Femur (tissue), 1 donor: ENCODE measurements around the gene GBGT1.
A peak's percentile ranks its signal among the peaks of the same experiment; 100 is the strongest.

Experiments used
- DNase-seq: peaks from one replicate; pipeline ENCODE4 v3.0.0-alpha.2; 2017

The GBGT1 gene

DNA sequence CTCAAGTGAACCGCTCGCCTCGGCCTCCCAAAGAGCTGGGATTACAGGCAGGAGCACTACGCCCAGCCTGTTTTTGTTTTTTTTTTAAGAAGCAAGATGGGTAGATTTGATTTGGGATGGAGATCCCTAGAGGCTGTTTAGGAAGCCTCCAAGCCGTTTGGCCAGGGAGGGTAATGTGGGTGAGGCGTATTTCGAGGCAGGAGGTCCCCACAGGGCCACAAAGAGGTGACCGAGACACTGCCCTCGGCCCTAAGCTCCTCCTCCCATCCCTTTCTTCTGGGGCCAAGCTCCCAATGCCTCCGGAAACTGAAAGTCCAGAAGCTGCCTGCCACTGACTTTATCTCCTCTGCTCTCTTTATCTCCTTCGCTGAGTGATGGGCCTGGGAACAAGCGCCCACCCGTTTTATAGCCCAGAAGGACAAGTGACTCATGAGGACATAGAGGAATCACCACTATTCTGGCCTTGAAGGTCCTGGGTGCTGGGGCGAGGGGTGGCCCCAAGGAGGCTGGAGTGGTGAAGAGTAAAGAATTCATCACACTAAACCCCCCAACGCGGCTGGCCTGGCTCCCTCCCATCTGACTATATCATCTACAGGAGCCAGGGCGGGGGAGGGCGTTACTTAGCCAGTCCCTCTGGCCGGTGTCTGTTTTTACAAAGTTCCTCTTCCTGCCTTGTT lies 40.6 kb downstream of the GBGT1 start:
- DNase-seq = no peak

- no peak for DNase-seq
Observed at GRCh38 chr9:133122605-133122934, 41.1 kb downstream of the GBGT1 start.

DNA sequence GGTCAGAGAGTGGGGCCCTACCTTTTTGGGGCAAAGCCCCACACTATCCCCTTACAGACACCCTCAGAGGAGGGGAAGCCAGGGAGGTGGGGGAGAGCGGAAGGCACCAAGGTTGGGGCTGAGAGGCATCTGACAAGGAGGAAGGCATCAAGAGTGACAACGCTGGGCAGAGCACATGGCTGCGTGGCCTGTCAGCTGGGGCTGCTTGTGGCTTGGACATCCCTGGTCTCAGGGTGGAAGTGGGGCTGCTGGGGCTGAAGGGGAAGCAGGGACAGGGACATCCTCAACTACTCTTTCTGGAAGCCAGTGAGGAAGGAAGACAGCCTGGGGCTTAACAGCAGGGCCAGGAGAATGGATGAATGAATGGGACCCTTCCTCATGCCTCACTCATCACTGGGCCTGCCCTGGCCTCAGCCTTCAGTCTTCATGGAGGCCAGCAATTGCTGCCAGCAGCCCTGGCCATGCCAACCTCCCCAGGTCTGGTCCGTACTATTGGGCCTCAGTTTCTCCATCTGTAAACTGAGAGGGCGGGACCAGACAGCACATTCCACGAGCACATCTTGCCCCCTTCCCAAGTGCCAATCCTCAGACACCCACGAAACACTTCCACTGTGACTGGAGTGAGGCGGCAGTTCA lies 41.7 kb downstream of the GBGT1 start:
- DNase-seq = no peak

DNA sequence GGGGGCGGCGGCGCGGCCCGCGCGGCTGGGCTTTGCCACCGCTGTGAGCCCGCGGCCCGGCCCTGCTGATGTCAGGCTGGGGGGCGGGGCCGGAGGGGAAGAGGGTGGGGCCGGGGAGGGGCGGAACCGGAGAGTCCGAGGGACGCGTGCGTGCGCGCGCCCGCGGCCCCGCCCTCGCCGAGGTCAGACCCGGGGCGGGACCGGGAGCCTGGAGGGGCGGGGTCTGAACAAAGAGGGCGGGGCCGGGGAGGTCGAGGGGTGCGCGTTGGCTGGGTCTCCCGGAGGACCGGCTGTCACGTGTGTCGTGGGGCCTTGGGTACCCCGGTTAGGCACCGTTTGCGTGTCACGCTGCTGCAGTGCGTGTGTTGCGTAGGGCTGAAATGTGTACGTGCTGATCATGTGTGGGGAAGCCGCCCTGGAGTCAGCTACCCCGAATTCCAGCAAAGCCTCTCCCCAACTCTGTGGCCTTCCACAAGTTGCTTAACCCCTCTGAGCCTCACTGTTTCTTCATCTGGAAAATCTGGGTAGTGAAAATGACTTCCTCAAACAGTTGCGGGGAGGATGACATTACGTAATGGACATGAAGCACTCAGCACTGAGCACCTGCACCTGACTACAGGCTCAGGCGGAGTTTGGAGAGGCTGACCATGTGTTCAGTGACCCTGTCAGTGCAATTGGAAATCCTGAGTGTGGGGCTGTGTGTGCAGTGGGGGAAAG lies 42.4 kb downstream of the GBGT1 start, which contains the start of gene RALGDS:
Gene RALGDS, minus strand, starts transcription at position 43 of the 717 bp plus-strand sequence. CDS start 86 bp downstream, outside the sequence.
- DNase-seq = peak; percentile 94

DNA sequence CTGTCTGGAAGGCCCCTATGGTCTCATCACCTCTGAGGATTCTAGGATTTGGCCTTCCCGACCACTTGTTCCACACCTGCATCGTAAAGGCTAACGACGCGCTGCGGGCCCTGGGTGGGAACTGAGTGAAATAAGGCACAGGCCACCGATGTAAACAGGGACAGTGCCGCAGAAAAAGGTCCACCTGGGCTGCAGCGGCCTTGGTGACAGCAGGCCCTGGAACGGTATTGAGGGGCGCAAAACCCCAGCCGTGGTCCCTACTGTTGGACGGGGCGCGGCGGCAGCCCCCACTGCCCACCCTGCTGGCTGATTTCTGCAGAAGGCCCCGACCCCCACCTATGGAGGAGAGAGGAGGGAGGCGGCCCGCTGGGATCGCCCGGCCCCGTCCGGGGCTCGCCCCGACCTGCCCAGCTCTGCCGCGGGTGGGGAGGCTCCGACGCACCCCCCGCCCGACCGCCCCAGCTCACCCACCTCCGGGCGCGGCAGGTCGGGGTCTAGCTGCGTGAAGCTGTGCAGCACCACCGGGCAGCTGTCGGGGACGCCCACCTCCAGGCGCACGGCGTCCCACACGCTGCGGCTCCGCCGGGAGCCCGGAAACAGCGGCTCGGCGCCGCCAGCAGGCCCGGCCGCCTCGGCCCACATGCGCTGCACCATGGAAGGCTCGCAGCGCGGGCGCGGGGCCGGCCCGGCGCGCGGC lies 43.1 kb downstream of the GBGT1 start:
- DNase-seq = no peak

GRCh38 chr9:133119846-133120500 lies 43.7 kb downstream of the GBGT1 start:
- no peak for DNase-seq

- peak; percentile 82 for DNase-seq
Observed at GRCh38 chr9:133119103-133119845, 44.4 kb downstream of the GBGT1 start.

- DNase-seq = no peak
Observed at GRCh38 chr9:133118568-133118967, 45.1 kb downstream of the GBGT1 start.

- no peak for DNase-seq
Observed at GRCh38 chr9:133118179-133118520, 45.6 kb downstream of the GBGT1 start.

DNA sequence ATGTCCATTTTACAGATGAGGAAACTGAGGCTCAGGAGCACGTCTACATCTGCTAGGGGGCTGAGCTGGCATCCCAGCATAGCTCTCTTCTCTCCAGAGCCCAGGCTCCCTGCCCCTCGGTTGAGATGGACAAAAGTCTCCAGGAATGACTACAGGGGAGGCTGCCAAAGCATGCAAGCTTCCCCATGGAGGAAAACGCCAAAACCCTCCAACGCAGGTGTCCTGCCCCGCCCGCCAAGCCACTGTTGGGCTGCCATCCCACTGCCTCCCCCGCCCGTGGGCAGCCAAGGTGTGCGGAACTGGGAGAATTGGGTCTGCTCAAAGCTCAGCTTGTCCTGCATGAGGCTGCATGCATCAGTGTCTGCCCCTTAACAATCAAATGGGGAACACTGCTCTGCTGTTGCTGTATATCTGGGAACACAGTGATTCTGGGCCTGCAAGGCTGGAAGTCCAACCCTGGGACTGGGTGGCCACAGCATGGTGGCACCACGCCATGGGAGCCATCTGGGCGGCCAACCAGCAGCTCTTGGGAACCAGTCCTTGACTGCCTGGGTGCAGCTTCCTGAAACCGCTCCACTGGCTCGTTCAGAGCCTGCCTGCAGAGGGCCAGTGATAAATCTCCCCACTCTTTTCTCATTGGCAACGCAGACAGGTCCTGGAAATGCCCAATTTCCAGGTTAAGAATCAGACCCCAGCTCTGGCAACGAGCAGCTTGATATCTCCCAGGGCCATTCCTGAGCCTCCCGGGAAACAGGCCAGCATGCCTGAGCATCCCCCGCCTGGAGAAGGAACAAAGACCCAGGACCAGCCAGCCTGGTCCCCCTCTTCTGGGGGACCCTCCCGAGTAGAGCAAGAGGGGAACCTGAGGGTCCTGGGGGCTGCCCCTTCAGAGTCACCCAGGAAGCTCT lies 46.2 kb downstream of the GBGT1 start:
- no peak for DNase-seq

GRCh38 chr9:133116346-133117231 lies 47.1 kb downstream of the GBGT1 start:
- DNase-seq = no peak

DNA sequence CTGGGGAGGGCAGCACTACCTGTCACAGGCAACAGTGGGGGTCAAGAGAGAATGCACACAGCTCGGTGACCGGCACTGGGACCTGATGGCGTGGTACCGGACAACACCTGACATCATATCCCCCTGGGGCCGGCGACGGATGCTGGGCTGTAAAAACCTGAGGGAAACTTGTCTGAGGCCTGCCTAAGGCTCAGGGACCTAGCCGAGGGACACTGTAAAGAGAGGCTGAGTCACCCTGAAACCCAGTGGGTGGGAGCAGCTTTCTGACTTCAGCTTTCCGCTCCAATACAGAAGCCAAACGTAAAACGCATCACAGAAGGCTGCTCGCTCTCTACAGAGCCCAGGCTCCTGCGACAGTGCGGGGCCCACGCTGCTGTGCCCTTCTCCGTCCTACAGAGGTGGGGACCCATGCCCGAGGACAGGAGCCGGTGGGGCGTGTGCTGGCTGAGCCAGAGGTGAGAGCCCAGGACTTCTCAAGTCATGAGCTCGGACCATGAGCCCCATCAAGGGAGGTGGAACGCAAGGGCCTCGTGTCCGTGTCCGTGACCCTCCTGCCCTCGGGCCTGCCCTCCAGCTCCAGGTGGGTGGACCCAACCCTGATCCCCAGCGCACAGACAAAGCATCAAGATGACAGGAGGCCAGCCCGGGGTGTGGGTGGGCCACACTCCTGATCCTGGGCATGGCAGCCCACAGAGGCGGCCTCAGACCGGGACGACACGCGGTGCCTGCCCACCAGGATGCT lies 47.9 kb downstream of the GBGT1 start:
- peak; percentile 19 for DNase-seq

DNA sequence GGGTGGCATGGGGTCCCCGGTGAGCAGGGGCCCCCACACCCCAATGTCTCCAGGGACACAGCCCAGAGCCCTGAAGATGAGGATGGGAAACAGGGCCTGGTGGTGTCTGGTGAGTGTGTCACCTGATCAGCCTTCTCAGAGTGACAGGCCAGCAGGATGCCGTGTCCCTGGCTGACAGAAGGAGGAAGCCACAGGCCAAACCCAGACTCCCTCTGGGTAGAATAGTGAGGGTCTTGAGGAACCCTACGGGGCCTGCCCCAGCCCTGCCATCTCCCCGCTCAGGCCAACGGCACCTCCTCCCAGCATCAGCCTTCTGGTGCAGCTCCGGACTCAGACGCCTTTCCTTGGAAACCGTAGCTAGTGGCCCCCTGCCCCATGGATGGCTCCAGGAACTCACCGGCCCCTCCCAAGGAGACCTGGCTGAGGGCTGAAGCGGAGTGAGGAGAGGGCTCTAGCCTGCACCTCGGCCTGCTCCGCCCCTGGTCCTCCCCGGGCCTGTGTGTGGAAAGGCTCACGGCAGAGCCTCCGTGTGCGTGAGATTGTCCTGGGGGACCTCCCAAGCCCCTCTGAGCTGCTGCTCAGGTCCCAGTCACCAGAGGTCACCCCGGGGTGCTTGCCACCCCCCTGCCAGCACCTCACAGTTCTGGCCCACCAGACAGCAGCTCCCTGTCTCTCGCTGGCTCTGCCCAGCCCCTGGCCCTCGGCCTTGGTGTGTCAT lies 48.7 kb downstream of the GBGT1 start:
- no peak for DNase-seq

- peak; percentile 64 for DNase-seq
Observed at GRCh38 chr9:133113949-133114885, 49.5 kb downstream of the GBGT1 start.

GRCh38 chr9:133113163-133113948 lies 50.4 kb downstream of the GBGT1 start:
- DNase-seq = peak; percentile 65

GRCh38 chr9:133112663-133113026 lies 51.1 kb downstream of the GBGT1 start:
- DNase-seq = peak; percentile 74
